HG03520 (cell line): ENCODE results near the gene ADAM11.
A peak's percentile ranks its signal among the peaks of the same experiment; 100 is the strongest.

Source experiments
- ATAC-seq: cut with Tn5 transposase; IDR thresholded peaks from one replicate; pipeline ENCODE4 v1.9.1; 2021; ENCODE audit warnings: mild to moderate bottlenecking, moderate library complexity; ENCODE audit not compliant: unreplicated experiment

ADAM11 gene

GRCh38 chr17:44775136-44775837, 16.5 kb downstream of the ADAM11 start:
- peak; percentile 69 for ATAC-seq

DNA sequence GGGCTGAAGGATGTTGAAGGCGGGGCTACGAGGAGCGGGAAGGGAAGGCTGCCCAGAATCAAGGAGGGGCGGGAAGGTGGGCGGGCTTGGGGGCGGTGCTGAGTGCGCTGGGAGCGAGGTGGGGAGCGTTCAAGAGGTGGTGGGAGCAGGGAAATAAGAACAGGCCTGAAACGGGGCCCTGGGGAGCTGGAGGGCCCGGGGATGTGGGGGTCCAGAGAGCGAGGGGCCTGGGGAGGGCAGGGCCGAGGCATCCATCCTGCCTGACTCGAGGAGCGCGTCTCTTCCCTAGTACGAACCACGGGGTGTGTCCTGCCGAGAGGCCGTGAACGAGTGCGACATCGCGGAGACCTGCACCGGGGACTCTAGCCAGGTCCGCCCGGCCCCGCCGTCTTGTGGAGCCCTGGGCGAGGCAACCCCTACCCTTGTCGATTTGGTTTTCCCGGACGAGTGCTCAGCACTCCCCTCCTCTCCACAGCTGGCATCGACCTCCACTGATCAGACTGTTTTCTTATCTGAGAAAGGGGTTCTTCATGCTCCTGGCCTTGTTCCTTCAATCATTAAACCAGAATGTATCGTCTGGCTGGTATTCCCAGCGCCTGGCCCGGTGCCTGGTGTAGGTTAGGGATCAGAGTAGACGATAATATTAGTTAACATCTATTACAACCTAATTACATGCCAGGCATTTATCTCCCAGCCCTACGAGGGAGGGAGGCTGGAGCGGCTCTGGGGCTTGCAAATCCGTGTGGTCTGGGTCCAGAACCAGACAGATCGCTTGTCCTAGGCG, 17.2 kb downstream of the ADAM11 start:
- no peak for ATAC-seq

GRCh38 chr17:44776628-44777393, 18.0 kb downstream of the ADAM11 start:
- ATAC-seq = no peak

DNA sequence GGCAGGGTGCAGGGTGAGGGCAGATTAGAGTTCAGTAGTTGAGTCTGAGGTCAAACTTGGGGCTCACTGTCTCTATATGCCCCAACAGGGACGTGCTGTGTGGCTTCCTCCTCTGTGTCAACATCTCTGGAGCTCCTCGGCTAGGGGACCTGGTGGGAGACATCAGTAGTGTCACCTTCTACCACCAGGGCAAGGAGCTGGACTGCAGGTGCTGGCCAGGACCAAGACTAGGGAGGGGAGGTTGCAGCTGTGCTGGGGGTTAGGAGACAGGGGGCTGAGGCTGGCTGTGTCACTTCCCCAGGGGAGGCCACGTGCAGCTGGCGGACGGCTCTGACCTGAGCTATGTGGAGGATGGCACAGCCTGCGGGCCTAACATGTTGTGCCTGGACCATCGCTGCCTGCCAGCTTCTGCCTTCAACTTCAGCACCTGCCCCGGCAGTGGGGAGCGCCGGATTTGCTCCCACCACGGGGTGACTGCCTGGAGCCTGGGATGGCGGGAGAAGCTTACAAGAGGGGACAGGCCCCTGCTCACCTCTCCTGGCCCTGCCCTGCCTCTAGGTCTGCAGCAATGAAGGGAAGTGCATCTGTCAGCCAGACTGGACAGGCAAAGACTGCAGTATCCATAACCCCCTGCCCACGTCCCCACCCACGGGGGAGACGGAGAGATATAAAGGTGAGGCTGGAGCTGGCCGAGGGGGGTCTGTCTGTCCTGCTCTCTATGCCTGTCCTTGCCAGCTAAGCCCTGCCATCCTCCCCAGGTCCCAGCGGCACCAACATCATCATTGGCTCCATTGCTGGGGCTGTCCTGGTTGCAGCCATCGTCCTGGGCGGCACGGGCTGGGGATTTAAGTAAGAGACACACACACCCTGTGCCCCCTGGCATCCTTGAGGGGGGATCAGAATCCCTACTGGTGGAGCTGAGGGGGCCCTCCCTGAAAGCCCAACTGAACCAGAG, 18.9 kb downstream of the ADAM11 start:
- ATAC-seq = no peak

DNA sequence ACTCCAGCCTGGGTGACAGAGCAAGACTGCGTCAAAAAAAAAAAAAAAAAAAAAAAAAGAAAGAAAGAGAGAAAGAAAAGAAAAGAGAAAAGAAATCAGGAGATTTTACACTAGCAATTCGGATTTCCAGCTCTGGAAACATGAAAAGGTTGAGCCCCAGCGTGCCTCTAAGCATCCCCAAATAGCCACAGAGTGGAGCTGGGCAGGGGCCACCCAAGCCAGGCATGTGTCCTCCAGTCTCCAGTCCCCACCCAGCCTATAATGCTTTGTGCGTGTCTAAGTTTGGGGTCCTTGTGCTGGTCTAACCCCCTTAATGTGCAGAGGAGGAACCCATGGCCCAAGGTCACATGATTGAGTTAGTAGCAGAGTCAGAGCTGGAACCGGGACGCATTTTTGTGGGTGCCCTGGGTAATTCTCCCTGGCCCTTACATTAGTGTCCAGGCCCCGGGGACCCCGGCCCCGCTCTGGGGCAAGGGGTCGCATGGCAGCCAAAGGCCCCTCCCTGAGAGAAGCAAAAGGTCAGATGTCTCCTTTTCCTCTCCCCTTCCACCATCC, 19.9 kb downstream of the ADAM11 start:
- ATAC-seq = no peak

GRCh38 chr17:44779211-44780025, 20.6 kb downstream of the ADAM11 start:
- no peak for ATAC-seq

DNA sequence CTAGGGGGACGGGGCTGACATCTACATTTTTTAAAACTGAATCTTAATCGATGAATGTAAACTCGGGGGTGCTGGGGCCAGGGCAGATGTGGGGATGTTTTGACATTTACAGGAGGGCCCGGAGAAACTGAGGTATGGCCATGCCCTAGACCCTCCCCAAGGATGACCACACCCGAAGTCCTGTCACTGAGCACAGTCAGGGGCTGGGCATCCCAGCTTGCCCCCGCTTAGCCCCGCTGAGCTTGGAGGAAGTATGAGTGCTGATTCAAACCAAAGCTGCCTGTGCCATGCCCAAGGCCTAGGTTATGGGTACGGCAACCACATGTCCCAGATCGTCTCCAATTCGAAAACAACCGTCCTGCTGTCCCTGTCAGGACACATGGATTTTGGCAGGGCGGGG, 21.4 kb downstream of the ADAM11 start:
- ATAC-seq = no peak

DNA sequence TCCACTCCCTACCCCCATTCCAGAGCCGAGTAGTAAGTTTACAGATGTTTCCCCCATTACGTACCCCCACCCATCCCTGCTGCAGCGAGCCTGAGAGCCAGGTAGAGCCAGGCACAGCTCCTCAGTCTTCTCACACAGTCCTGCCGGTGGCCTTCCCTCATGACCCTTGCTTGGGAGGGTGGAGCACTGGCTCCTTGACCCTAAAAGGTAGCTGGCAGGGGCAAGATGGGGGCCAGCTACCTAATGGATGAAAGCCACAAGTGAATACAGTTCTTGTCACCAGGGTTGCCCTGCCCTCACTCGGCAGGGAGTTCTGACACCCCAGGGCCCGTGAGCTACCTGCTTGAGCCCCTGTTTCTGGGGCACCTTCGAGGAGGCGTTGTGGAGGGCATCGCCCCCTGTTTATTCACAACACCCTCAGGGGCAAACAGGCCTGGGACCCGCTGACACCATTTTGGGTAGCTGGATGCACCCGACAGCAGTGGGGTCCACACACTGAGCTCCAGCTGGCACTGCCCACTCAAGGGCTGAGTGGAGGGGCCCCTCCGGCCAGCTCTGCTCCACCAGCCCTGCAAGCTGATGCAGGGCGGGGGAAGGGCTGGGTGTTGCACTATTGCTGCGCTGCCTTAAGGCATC, 22.2 kb downstream of the ADAM11 start:
- ATAC-seq = no peak

DNA sequence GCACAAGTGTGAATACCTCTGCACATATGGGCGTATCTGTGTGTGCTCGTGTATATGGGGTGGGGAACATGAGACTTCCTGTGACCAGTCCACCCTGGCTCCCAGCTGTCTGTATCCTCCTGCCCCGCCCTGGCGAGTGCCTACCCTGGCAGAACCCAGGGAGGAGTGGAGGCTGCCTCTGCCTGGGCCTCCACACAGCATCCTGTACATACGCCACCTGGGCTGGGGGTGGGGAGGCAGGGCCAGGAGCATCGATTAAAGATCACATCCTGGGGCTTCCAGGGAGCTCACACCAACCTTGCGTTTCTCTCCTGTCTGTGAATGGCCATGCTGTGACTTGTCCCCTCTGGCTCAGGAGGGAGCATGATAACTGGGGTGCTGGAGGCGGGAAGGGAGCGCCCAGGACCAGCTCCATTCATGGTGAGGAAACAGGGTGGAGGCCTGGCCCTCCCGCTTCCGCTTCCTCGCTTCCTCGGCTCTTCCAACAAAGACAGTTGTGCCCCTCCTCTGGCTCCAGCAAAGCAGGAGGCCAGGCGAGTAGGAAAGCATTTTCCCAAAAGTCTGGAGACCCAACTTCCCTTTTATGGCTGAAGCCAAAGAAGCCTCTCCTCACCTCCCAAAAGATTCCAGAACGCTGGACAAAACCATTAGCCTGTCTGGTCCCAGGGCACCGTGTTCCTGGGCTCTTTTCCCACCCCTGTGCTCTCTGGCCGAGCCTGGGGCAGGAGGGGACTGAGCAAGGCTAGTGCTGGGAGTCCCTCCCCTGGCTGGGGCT, 22.9 kb downstream of the ADAM11 start:
- ATAC-seq = no peak

DNA sequence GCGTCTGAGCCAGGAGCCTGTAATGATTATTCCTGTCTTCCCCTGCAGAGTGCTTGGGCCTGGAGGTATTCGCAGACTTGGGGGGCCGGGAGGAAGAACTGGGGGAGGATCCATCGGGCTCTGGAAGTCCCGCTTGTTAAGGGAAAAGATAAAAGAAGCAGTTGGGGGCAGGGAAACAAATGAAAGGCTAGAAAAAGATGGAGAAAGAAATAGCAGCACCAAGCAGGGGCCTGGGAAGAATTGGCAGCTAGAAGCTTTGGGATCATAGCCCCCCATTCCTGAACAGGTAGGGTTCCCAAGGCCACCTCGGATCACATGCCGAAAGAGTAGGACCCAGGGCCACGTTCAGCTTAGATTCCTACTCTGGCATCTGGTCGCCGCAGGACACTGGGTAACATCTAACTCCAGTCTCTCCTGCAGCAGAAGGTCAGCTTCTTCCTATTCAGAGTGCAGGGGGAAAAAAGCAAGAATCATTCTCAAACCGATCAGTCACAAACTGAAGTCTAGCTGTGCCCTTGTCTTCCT, 23.6 kb downstream of the ADAM11 start:
- ATAC-seq = no peak

DNA sequence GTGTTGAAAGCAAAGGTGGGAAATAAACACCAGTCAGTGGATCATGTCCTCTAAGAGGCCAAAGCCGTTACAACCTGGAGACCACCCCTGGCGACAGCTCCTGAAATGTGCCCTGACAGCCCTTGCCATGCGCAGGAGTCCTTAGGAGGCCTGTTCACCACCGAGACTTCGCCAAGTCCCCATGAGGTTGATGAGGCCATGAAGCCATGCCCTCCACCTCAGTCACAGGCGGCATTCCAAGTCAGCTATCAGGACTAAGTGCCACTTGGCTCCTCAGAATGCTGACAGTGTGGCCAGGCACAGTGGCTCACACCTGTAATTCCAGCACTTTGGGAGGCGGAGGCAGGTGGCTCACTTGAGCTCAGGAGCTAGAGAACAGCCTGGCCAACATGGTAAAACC, 27.1 kb downstream of the ADAM11 start:
- ATAC-seq = no peak

DNA sequence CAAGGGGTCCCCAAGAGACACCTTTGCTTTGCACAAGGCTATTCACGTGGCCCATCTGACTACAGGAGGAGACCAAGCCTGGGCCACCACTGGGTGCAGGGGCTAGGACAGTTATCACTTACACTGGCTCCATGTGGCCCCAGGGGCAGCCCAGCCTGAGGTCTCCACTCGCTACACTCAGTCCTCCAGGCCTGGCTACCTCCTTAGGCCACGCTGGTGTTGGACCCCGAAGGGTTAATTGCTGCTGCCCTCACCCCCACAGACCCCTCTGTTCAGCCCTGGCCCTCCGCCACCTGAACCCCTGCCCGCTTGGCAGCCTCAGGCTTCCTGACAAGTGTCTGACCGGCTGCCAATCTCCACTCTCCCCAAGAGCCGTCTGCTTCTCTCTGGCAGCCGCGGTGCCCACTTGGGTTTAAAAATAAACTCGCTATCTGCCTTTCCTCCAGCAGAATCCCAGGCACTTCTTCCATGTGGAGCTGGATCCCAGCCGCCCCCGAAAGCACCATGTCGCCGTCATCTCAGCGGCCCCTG, 27.8 kb downstream of the ADAM11 start:
- no peak for ATAC-seq

GRCh38 chr17:44787271-44787940, 28.6 kb downstream of the ADAM11 start:
- ATAC-seq = no peak

- ATAC-seq = no peak
Observed at GRCh38 chr17:44788139-44788538, 29.4 kb downstream of the ADAM11 start.

DNA sequence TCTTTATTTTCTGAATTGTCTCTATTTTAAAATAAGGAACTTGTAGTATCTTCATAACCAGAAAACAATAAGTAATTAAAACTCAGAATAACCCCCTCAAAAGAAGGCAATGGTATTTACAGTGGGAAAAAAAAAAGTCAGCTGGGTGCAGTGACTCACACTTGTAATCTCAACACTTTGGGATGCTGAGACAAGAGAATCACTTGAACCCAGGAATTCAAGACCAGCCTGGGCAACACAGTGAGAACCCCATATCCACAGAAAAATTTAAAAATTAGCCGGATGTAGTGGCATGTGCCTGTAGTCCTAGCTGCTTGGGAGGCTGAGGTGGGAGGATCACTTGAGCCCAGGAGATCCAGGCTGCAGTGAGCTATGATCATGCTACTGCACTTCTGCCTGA, 33.5 kb downstream of the ADAM11 start:
- ATAC-seq = no peak

GRCh38 chr17:44793885-44794842, 35.4 kb downstream of the ADAM11 start:
- no peak for ATAC-seq
